IMR-90 (cell line): Measurements from ENCODE around the gene FLT3.

Source experiments
- CHD1 ChIP-seq: IDR thresholded peaks from 2 replicates; pipeline ENCODE4 v1.6.1; 2012; ENCODE audit warnings: low read depth, low read length, improper control_type of control experiment
- CTCF ChIP-seq: conservative IDR thresholded peaks from 2 replicates; pipeline ENCODE4 v1.5.1; 2012; ENCODE audit warnings: mild to moderate bottlenecking, low read depth, low read length, improper control_type of control experiment
- ELK1 ChIP-seq: fragments of 150-350 bp; IDR thresholded peaks from 2 replicates; pipeline ENCODE4 v1.6.1; 2016; ENCODE audit warnings: low read depth, mild to moderate bottlenecking, low read length, moderate library complexity, borderline replicate concordance
- MXI1 ChIP-seq: IDR thresholded peaks from 2 replicates; pipeline ENCODE4 v1.6.1; 2012; ENCODE audit warnings: low read depth, mild to moderate bottlenecking, low read length, moderate library complexity, borderline replicate concordance
- POLR2A ChIP-seq: IDR thresholded peaks from 2 replicates; pipeline ENCODE4 v1.6.1; 2012; ENCODE audit warnings: mild to moderate bottlenecking, low read depth, low read length
- RCOR1 ChIP-seq: IDR thresholded peaks from 2 replicates; pipeline ENCODE4 v1.6.1; 2012; ENCODE audit warnings: mild to moderate bottlenecking, low read length, improper control_type of control experiment; ENCODE audit not compliant: insufficient replicate concordance
- USF2 ChIP-seq: fragments of 150-350 bp; IDR thresholded peaks from 2 replicates; pipeline ENCODE4 v1.6.1; 2017; ENCODE audit warnings: mild to moderate bottlenecking, antibody characterized with exemption, low read length, low read depth

GRCh38 chr13:27968316-27969081, 131.9 kb downstream of the FLT3 start:
- no peak for TF ChIP-seq CTCF
- no peak for TF ChIP-seq CHD1
- no peak for TF ChIP-seq USF2
- TF ChIP-seq POLR2A: no peak
- TF ChIP-seq MXI1: no peak
- no peak for TF ChIP-seq RCOR1
- TF ChIP-seq ELK1: no peak
